AG09319 (cell line): Measurements from ENCODE around the gene MFSD6.

Experiments used
- DNase-seq: peaks from one replicate; pipeline ENCODE4 v3.0.0-alpha.2; 2010; ENCODE audit warnings: low read depth; ENCODE audit errors: extremely low read depth
- CTCF ChIP-seq: IDR thresholded peaks from 2 replicates; pipeline ENCODE4 v1.5.1; 2011; ENCODE audit warnings: low read depth, mild to moderate bottlenecking, inconsistent platforms, low read length, moderate library complexity

The MFSD6 gene

GRCh38 chr2:190413421-190413820 lies 5.3 kb downstream of the MFSD6 start:
- TF ChIP-seq CTCF = no peak
- no peak for DNase-seq

- no peak for TF ChIP-seq CTCF
- no peak for DNase-seq
Measured at GRCh38 chr2:190415251-190415650, 7.1 kb downstream of the MFSD6 start.

- DNase-seq = no peak
Measured at GRCh38 chr2:190415794-190416775, 7.9 kb downstream of the MFSD6 start.

GRCh38 chr2:190417045-190417842 lies 9.1 kb downstream of the MFSD6 start:
- TF ChIP-seq CTCF = no peak
- no peak for DNase-seq

More at GRCh38 chr2:190415794-190416775, 7.9 kb downstream of the MFSD6 start:
- TF ChIP-seq CTCF = no peak

- no peak for DNase-seq
Measured at GRCh38 chr2:190418727-190419126, 10.6 kb downstream of the MFSD6 start.

GRCh38 chr2:190420801-190421200 lies 12.6 kb downstream of the MFSD6 start:
- no peak for DNase-seq
- no peak for TF ChIP-seq CTCF

More at GRCh38 chr2:190418727-190419126, 10.6 kb downstream of the MFSD6 start:
- TF ChIP-seq CTCF = no peak

GRCh38 chr2:190425221-190425866 lies 17.2 kb downstream of the MFSD6 start:
- no peak for TF ChIP-seq CTCF
- no peak for DNase-seq
